Gastroesophageal sphincter (tissue), 4 donors: Measurements from ENCODE around the gene SV2C. TPM values are rescaled to one million over a fixed set of nuclear protein-coding genes. Genes with fewer than 3 reads are reported as not detected.
"Not testable (repeated sequence)": the region's sequence is repeated elsewhere in the genome, so short reads cannot be mapped to it uniquely, and the experiment has no call there.

Experiments
- ATAC-seq: fragments of 150-250 bp; one replicate; pipeline ENCODE4 v1.9.1; 2016; ENCODE audit warnings: mild to moderate bottlenecking, moderate library complexity
- H3K27ac ChIP-seq, 4 donors: fragments of 200-600 bp; sonication (generic) in 3 of 4; 1 replicate in 3 of 4; 2 replicates in 1 of 4; pipeline ENCODE4 v1.5.1; 2016 to 2019
- H3K27me3 ChIP-seq: fragments of 200-600 bp; sonication (generic); one replicate; pipeline ENCODE4 v1.5.1; 2019
- H3K36me3 ChIP-seq, 2 donors: fragments of 200-600 bp; sonication (generic); one replicate each; pipeline ENCODE4 v1.5.1; 2019; ENCODE audit warnings: control low read depth in 1 of 2
- H3K4me1 ChIP-seq, 3 donors: fragments of 200-600 bp; sonication (generic); 1 replicate in 2 of 3; 2 replicates in 1 of 3; pipeline ENCODE4 v1.5.1; 2016 to 2019; ENCODE audit warnings: control low read depth in 2 of 3
- H3K4me3 ChIP-seq, 2 donors: fragments of 200-600 bp; sonication (generic); one replicate each; pipeline ENCODE4 v1.5.1; 2019; ENCODE audit warnings: mild to moderate bottlenecking in 1 of 2, moderate library complexity in 1 of 2
- H3K9me3 ChIP-seq, 3 donors: fragments of 200-600 bp; sonication (generic); one replicate each; pipeline ENCODE4 v1.5.1; 2017 to 2019; ENCODE audit warnings: control low read depth in 2 of 3
- EP300 ChIP-seq: sonication (generic); formaldehyde crosslinking; IDR thresholded peaks from one replicate; pipeline ENCODE4 v1.6.1; 2017; ENCODE audit warnings: antibody characterized with exemption, mild to moderate bottlenecking
- POLR2A ChIP-seq, 2 donors: fragments of 450-650 bp; IDR thresholded peaks; one replicate each; pipeline ENCODE4 v1.6.1; 2017; ENCODE audit warnings: antibody characterized with exemption in 2 of 2, mild to moderate bottlenecking in 2 of 2, moderate library complexity in 1 of 2
- POLR2AphosphoS5 ChIP-seq: sonication (generic); formaldehyde crosslinking; IDR thresholded peaks from one replicate; pipeline ENCODE4 v1.6.1; 2017; ENCODE audit warnings: antibody characterized with exemption
- WGBS, 2 donors: methylation state at CpG; one replicate each; pipeline ENCODE4 v1.1.5; 2018; ENCODE audit warnings: low coverage in 1 of 2; 5-methylcytosine and 5-hydroxymethylcytosine counted together
- total RNA-seq, 4 donors: library from RNA; depleted of rRNA; stranded (reverse); fragments of >200 nt; gene quantifications; one replicate each; pipeline ENCODE4 v1.1.0, GENCODE V29; 2016
- TF ChIP-seq, protein P1 (sequence below), 4 experiments: fragments of 200-600 bp in 2 of 4; fragments of 450-650 bp in 2 of 4; sonication (generic) in 1 of 4; IDR thresholded peaks; one replicate each; pipeline ENCODE4 v1.5.1; 2017 to 2019; ENCODE audit warnings: antibody characterized with exemption in 4 of 4, mild to moderate bottlenecking in 2 of 4, moderate library complexity in 2 of 4

The SV2C gene
- total RNA-seq, 4 donors from 2014 or later, result 0.16 to 0.67 (median 0.39) TPM

DNA sequence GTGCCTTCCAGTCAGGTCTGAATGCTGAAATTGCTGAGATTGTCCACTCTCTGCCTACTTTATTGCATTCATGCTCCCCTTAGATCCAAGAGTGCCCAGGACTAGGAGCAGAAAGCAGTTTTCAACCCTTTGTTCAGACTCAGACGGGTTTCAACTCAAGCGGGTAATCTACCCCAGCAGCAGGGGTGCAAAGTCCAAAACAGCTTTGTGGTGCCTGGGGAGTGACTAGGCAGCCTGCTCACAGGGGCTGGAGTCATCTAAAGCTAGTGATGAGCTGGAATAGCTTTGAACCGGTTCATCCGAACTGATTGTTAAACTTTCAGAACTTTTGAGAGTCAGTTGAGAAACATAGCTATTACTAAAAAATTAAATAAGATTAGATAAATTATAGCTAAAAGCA, 248.9 kb downstream of the SV2C start:
- H3K27ac ChIP-seq, result no peak overlapping the region
- TF ChIP-seq, protein P1, sequence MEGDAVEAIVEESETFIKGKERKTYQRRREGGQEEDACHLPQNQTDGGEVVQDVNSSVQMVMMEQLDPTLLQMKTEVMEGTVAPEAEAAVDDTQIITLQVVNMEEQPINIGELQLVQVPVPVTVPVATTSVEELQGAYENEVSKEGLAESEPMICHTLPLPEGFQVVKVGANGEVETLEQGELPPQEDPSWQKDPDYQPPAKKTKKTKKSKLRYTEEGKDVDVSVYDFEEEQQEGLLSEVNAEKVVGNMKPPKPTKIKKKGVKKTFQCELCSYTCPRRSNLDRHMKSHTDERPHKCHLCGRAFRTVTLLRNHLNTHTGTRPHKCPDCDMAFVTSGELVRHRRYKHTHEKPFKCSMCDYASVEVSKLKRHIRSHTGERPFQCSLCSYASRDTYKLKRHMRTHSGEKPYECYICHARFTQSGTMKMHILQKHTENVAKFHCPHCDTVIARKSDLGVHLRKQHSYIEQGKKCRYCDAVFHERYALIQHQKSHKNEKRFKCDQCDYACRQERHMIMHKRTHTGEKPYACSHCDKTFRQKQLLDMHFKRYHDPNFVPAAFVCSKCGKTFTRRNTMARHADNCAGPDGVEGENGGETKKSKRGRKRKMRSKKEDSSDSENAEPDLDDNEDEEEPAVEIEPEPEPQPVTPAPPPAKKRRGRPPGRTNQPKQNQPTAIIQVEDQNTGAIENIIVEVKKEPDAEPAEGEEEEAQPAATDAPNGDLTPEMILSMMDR (IDR thresholded peaks at IDR 0.05), result no peak
- TF ChIP-seq POLR2A (IDR thresholded peaks at IDR 0.05) (no peak), EP300 (no peak), POLR2AphosphoS5 (no peak)
- 100% methylated on average over 2 to 4 of the region's 4 CpGs for WGBS, 2 donors
- no peaks in the 10 kb centered on the region for H3K9me3 ChIP-seq
- no peak for ATAC-seq
- no peaks in the 10 kb centered on the region for H3K36me3 ChIP-seq
- no peak overlapping the region for H3K4me3 ChIP-seq
- H3K27me3 ChIP-seq, result no peaks in the 10 kb centered on the region
- peaks cover 0 to under 1% (median 0%) of the 10 kb centered on the region in 3 donors for H3K4me1 ChIP-seq

DNA sequence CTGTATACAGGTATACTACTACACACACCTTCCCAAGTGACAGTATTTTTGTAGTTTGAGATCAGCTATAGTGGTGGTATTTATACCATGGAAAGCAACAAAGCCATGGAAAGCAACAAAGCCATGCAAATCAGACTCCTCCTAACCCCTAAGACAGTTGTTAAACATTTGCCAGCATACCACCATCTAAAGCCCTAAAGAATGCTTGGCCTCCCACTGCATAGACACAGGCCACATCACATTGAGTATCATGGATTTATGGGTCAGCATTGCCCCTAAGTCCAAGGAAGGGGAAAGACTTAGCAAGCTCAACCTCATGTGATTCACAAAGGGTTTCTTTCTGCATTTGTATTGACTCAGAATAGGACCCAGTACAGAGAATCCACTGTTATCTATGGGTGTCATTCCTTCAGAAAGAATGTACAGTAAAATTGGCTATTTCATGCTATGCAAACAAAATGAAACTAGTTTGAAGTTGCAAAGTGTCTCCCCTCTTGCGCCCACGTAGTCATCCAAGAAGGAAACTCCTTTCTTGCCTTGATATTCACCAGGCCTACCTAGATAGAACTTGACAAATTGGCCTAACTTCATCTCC, 249.5 kb downstream of the SV2C start:
- no peak overlapping the region for H3K4me3 ChIP-seq
- H3K4me1 ChIP-seq, result no peaks in the 10 kb centered on the region
- no peaks in the 10 kb centered on the region for H3K9me3 ChIP-seq
- no peak for TF ChIP-seq POLR2AphosphoS5
- no peak for TF ChIP-seq POLR2A (IDR thresholded peaks at IDR 0.05)
- TF ChIP-seq, protein P1 (IDR thresholded peaks at IDR 0.05), result no peak
- 64 to 74% methylated on average over 2 of the region's 2 CpGs for WGBS, 2 donors
- no peak for ATAC-seq
- H3K27ac ChIP-seq, result no peak overlapping the region
- no peaks in the 10 kb centered on the region for H3K27me3 ChIP-seq
- no peaks in the 10 kb centered on the region for H3K36me3 ChIP-seq

DNA sequence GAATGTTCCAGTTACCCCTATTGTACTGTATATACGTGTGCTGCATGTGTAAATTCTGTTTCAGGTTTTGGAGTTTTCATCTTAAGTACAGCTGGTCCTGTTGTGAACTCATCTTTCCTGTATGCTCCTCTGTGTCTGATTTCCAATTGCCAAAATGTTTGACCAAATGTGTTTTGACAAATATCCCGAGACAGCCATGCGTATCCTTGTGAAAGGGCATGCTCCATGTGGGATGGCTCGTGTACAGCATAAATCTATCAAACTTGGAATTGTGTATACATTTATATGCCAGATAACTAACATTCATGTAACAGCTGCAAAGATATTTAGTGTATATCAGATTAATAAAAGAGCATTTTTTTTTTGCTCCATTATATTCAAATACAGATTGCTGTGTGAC, 250.4 kb downstream of the SV2C start:
- no peak for TF ChIP-seq POLR2A (IDR thresholded peaks at IDR 0.05)
- no peak for TF ChIP-seq EP300
- TF ChIP-seq POLR2AphosphoS5, result no peak
- TF ChIP-seq, protein P1 (IDR thresholded peaks at IDR 0.05), result no peak
- Histone ChIP-seq H3K27me3 (no peaks in the 10 kb centered on the region), H3K36me3 (no peaks in the 10 kb centered on the region), H3K4me3 (no peak overlapping the region), H3K27ac (no peak overlapping the region), H3K4me1 (no peaks in the 10 kb centered on the region), H3K9me3 (no peaks in the 10 kb centered on the region)
- WGBS, 2 donors, result 63 to 71% methylated on average over 4 of the region's 4 CpGs
- no peak for ATAC-seq

DNA sequence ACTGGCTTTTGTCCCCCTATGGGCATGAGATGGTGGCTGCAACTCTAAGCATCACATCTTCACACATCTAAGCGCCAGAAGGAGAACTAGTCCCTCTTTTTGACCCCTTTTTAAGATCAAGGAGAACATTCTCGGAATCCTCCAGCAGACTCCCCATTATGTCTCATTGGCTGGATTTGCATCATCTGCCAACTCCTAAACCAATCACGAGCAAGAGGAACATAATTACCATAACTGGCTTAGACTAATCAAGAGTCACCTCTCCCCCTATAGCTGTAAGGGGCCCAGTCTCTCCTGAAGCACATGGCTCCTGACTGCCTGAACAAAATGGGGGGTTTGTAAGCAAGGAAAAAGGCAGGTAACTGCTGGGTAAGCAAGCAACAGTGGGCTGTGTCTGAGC, 251.4 kb downstream of the SV2C start:
- WGBS, 2 donors, result 92 to 93% methylated on average over 2 to 3 of the region's 3 CpGs
- Histone ChIP-seq H3K4me3 (no peak overlapping the region), H3K27ac (no peak overlapping the region), H3K27me3 (no peaks in the 10 kb centered on the region), H3K9me3 (no peaks in the 10 kb centered on the region), H3K4me1 (no peaks in the 10 kb centered on the region), H3K36me3 (no peaks in the 10 kb centered on the region)
- ATAC-seq, result no peak
- TF ChIP-seq, protein P1 (IDR thresholded peaks at IDR 0.05), result no peak
- TF ChIP-seq POLR2A (IDR thresholded peaks at IDR 0.05) (no peak), EP300 (no peak), POLR2AphosphoS5 (no peak)

DNA sequence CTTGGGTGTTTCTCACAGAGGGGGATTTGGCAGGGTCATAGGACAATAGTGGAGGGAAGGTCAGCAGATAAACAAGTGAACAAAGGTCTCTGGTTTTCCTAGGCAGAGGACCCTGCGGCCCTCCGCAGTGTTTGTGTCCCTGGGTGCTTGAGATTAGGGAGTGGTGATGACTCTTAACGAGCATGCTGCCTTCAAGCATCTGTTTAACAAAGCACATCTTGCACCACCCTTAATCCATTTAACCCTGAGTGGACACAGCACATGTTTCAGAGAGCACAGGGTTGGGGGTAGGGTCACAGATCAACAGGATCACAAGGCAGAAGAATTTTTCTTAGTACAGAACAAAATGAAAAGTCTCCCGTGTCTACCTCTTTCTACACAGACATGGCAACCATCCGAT, 252.3 kb downstream of the SV2C start:
- ATAC-seq, H3K4me3 ChIP-seq, H3K36me3 ChIP-seq, H3K9me3 ChIP-seq, H3K4me1 ChIP-seq, H3K27ac ChIP-seq, H3K27me3 ChIP-seq: not testable (repeated sequence)
- WGBS, 2 donors, result 100% methylated on average over 1 of the region's 5 CpGs; no CpG with 5 or more reads in 1 of the 2 donors

DNA sequence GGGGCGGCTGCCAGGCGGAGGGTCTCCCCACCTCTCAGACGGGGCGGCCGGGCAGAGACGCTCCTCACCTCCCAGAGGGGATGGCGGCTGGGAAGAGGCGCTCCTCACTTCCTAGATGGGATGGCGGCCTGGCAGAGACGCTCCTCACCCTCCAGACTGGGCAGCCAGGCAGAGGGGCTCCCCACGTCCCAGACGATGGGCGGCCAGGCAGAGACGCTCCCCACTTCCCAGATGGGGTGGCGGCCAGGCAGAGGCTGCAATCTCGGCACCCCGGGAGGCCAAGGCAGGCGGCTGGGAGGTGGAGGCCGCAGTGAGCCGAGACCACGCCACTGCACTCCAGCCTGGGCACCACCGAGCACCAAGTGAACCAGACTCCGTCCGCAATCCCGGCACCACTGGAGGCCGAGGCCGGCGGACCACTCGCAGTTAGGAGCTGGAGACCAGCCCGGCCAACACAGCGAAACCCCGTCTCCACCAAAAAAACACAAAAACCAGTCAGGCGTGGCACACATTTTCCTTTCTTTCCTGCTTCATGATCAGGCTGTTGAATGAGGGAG, 253.1 kb downstream of the SV2C start:
- H3K27me3 ChIP-seq, H3K9me3 ChIP-seq, H3K4me3 ChIP-seq, ATAC-seq, H3K27ac ChIP-seq, H3K36me3 ChIP-seq, H3K4me1 ChIP-seq: not testable (repeated sequence)
- 100% methylated on average over 1 of the region's 33 CpGs for WGBS, 2 donors
